GM21737 (cell line): ENCODE data around the gene MACROD1.

Experiments
- ATAC-seq: cut with Tn5 transposase; IDR thresholded peaks from one replicate; pipeline ENCODE4 v1.9.1; 2021; ENCODE audit warnings: mild to moderate bottlenecking, moderate library complexity; ENCODE audit not compliant: unreplicated experiment

Gene MACROD1

GRCh38 chr11:64094463-64095260 is 71.3 kb downstream of the MACROD1 start:
- ATAC-seq = no peak

- no peak for ATAC-seq
Observed at GRCh38 chr11:64093233-64094039, 72.5 kb downstream of the MACROD1 start.

- no peak for ATAC-seq
Observed at GRCh38 chr11:64092761-64093136, 73.2 kb downstream of the MACROD1 start.

- no peak for ATAC-seq
Observed at GRCh38 chr11:64092111-64092760, 73.7 kb downstream of the MACROD1 start.

GRCh38 chr11:64090806-64091516 is 75.0 kb downstream of the MACROD1 start:
- no peak for ATAC-seq

GRCh38 chr11:64089915-64090805 is 75.8 kb downstream of the MACROD1 start:
- ATAC-seq = no peak

GRCh38 chr11:64089493-64089892 is 76.4 kb downstream of the MACROD1 start:
- no peak for ATAC-seq

GRCh38 chr11:64089027-64089360 is 76.9 kb downstream of the MACROD1 start:
- ATAC-seq = no peak

GRCh38 chr11:64088162-64089026 is 77.5 kb downstream of the MACROD1 start:
- ATAC-seq = no peak

GRCh38 chr11:64086258-64087123 is 79.4 kb downstream of the MACROD1 start:
- no peak for ATAC-seq

GRCh38 chr11:64085906-64086257 is 80.0 kb downstream of the MACROD1 start:
- no peak for ATAC-seq

GRCh38 chr11:64084951-64085710 is 80.8 kb downstream of the MACROD1 start:
- ATAC-seq = no peak

GRCh38 chr11:64084146-64084950 is 81.6 kb downstream of the MACROD1 start:
- no peak for ATAC-seq

- no peak for ATAC-seq
Observed at GRCh38 chr11:64083398-64084080, 82.4 kb downstream of the MACROD1 start.

- ATAC-seq = no peak
Observed at GRCh38 chr11:64081745-64082442, 84.0 kb downstream of the MACROD1 start.

GRCh38 chr11:64080390-64080789 is 85.5 kb downstream of the MACROD1 start:
- no peak for ATAC-seq
